Endothelial cell of umbilical vein (primary cell): ENCODE results near the gene CEP104. TPM values are rescaled to one million over a fixed set of nuclear protein-coding genes. Genes with fewer than 3 reads are reported as not detected.

ENCODE experiments used
- BruUV-seq: library from RNA; stranded (reverse); fragments of 400-500 nt; replicated peaks from 2 replicates; lab custom pipeline; 2021; lab: Mats Ljungman, UMichigan
- CTCF ChIA-PET: fragments of 300-600, 350-600 bp; sonication (Branson Sonifier 250); formaldehyde crosslinking; loops from one replicate; lab custom pipeline; 2021; ENCODE audit warnings: antibody characterized with exemption, inconsistent platforms; lab: Charles Lee
- POLR2A ChIA-PET: fragments of 300-600, 350-600 bp; sonication (Branson Sonifier 250); formaldehyde crosslinking; loops from one replicate; lab custom pipeline; 2021; ENCODE audit warnings: antibody characterized with exemption, inconsistent platforms; lab: Charles Lee
- DNase-seq: peaks from one replicate; pipeline ENCODE4 v3.0.0-alpha.2; 2011; ENCODE audit warnings: low read depth, low spot score
- FAIRE-seq: peaks from 2 replicates; lab custom pipeline; 2011; peaks lifted over from hg19 to GRCh38; lab: Jason Lieb, UNC
- H2AFZ ChIP-seq: 2 replicates; pipeline ENCODE4 v1.6.0; 2012; ENCODE audit warnings: low read depth, low read length, control low read depth, inconsistent platforms
- H3K27ac ChIP-seq: 2 replicates; pipeline ENCODE4 v1.5.1; 2011; ENCODE audit warnings: low read depth, mild to moderate bottlenecking, control low read depth, low read length, moderate library complexity; ENCODE audit not compliant: insufficient read depth
- H3K27me3 ChIP-seq, 2 experiments: 2 replicates each; pipeline versions ENCODE4 v1.6.0 to v1.6.1; 2011; ENCODE audit warnings: low read length in 2 of 2, mixed read lengths in 1 of 2; ENCODE audit not compliant: control insufficient read depth in 2 of 2, insufficient read depth in 2 of 2
- H3K36me3 ChIP-seq, 2 experiments: 2 replicates in 1 of 2; 3 replicates in 1 of 2; pipeline ENCODE4 v1.5.1; 2011; ENCODE audit warnings: low read length in 2 of 2, mild to moderate bottlenecking in 1 of 2, moderate library complexity in 1 of 2; ENCODE audit not compliant: control insufficient read depth in 2 of 2, insufficient read depth in 2 of 2; ENCODE audit errors: extremely low read depth in 1 of 2
- H3K4me1 ChIP-seq: 3 replicates; pipeline ENCODE4 v1.5.1; 2011; ENCODE audit warnings: mild to moderate bottlenecking, low read length; ENCODE audit not compliant: control insufficient read depth, insufficient read depth; ENCODE audit errors: extremely low read depth
- H3K4me2 ChIP-seq: 2 replicates; pipeline ENCODE4 v1.6.1; 2011; ENCODE audit warnings: low read length, control low read depth, mixed read lengths; ENCODE audit not compliant: insufficient read depth
- H3K4me3 ChIP-seq, 3 experiments: fragments of 200-600 bp in 1 of 3; sonication (generic), shearing (Covaris generic) in 1 of 3; replicated peaks in 1 of 3; 2 replicates each; pipeline ENCODE4 v1.5.1; 2011 to 2016; ENCODE audit warnings: control low read depth in 3 of 3, low read length in 3 of 3, mild to moderate bottlenecking in 2 of 3, inconsistent platforms in 1 of 3, low read depth in 1 of 3, moderate library complexity in 1 of 3; ENCODE audit not compliant: insufficient read depth in 1 of 3
- H3K79me2 ChIP-seq: 2 replicates; pipeline ENCODE4 v1.6.0; 2012; ENCODE audit warnings: low read length, inconsistent platforms; ENCODE audit not compliant: control insufficient read depth, insufficient read depth
- H3K9ac ChIP-seq: replicated peaks from 2 replicates; pipeline ENCODE3; 2011; ENCODE audit warnings: low read length, control low read depth; ENCODE audit not compliant: insufficient read depth; ENCODE audit errors: extremely low read depth
- H3K9me1 ChIP-seq: replicated peaks from 3 replicates; pipeline ENCODE4 v1.6.0; 2011; ENCODE audit warnings: mild to moderate bottlenecking, low read length; ENCODE audit not compliant: control insufficient read depth, insufficient read depth; ENCODE audit errors: extremely low read depth
- H3K9me3 ChIP-seq: replicated peaks from 2 replicates; pipeline ENCODE4 v1.5.1; 2012; ENCODE audit warnings: low read length, inconsistent platforms; ENCODE audit not compliant: control insufficient read depth, insufficient read depth
- H4K20me1 ChIP-seq: replicated peaks from 2 replicates; pipeline ENCODE3; 2011; ENCODE audit warnings: mild to moderate bottlenecking, low read length; ENCODE audit not compliant: control insufficient read depth, insufficient read depth; ENCODE audit errors: extremely low read depth
- EZH2 ChIP-seq: IDR thresholded peaks from 2 replicates; pipeline ENCODE4 v1.6.1; 2012; ENCODE audit warnings: borderline replicate concordance, low read depth, mild to moderate bottlenecking, moderate library complexity, low read length, inconsistent platforms; ENCODE audit not compliant: severe bottlenecking
- FOS ChIP-seq: IDR thresholded peaks from 2 replicates; pipeline ENCODE4 v1.6.1; 2011; ENCODE audit warnings: mild to moderate bottlenecking, low read length, moderate library complexity, borderline replicate concordance; ENCODE audit not compliant: insufficient read depth
- MYC ChIP-seq: IDR thresholded peaks from one replicate; pipeline ENCODE4 v1.6.1; 2011; ENCODE audit warnings: mild to moderate bottlenecking, low read depth, low read length
- POLR2A ChIP-seq: IDR thresholded peaks from 2 replicates; pipeline ENCODE4 v1.6.1; 2012; ENCODE audit warnings: low read depth, mild to moderate bottlenecking, control low read depth, low read length
- POLR2AphosphoS5 ChIP-seq: IDR thresholded peaks from 2 replicates; pipeline ENCODE4 v1.6.1; 2012; ENCODE audit warnings: low read depth, mild to moderate bottlenecking, control low read depth, low read length, moderate library complexity; ENCODE audit not compliant: insufficient read depth
- dilution Hi-C: fragments of 300-500 bp; cut with MboI; formaldehyde crosslinking; loops from one replicate; pipeline ENCODE4 v1.15.0; 2019; ENCODE audit warnings: low sequenced_read_pairs; ENCODE audit not compliant: extremely low pct_ligation_motif_present
- intact Hi-C: fragments of 100-400 bp; cut with micrococcal nuclease; formaldehyde crosslinking; loops from one replicate; pipeline ENCODE4 v1.10.0; 2022
- polyA plus RNA-seq, 4 experiments: library from polyadenylated mRNA; depleted of rRNA in 3 of 4; stranded (reverse) in 3 of 4; unstranded in 1 of 4; fragments of >200 nt; gene quantifications; 2 replicates each; pipeline versions ENCODE4 v1.2.1 to v1.2.3, GENCODE V29; 2011 to 2012; ENCODE audit warnings: missing spikeins in 1 of 4
- total RNA-seq: library from RNA; stranded (reverse); gene quantifications from 2 replicates; pipeline ENCODE4 v1.2.3, GENCODE V29; 2021
- TF ChIP-seq, protein P1 (sequence below): IDR thresholded peaks from 2 replicates; pipeline ENCODE4 v1.6.1; 2011; ENCODE audit not compliant: insufficient read depth, insufficient read length
- TF ChIP-seq, protein P2 (sequence below), 2 donors: IDR thresholded peaks; 1 replicate in 1 of 2; 2 replicates in 1 of 2; pipeline ENCODE4 v1.5.1; 2011; ENCODE audit warnings: low read length in 2 of 2, mild to moderate bottlenecking in 2 of 2, moderate library complexity in 2 of 2, control low read depth in 1 of 2, inconsistent platforms in 1 of 2, low read depth in 1 of 2; ENCODE audit not compliant: insufficient read depth in 1 of 2; ENCODE audit errors: extremely low read depth in 1 of 2

Gene CEP104
- total and polyA plus RNA-seq, 2 donors (not counting 3 experiments of a cell fraction or from before 2014, with no cell fraction given), result 12.4 to 43.0 TPM

DNA sequence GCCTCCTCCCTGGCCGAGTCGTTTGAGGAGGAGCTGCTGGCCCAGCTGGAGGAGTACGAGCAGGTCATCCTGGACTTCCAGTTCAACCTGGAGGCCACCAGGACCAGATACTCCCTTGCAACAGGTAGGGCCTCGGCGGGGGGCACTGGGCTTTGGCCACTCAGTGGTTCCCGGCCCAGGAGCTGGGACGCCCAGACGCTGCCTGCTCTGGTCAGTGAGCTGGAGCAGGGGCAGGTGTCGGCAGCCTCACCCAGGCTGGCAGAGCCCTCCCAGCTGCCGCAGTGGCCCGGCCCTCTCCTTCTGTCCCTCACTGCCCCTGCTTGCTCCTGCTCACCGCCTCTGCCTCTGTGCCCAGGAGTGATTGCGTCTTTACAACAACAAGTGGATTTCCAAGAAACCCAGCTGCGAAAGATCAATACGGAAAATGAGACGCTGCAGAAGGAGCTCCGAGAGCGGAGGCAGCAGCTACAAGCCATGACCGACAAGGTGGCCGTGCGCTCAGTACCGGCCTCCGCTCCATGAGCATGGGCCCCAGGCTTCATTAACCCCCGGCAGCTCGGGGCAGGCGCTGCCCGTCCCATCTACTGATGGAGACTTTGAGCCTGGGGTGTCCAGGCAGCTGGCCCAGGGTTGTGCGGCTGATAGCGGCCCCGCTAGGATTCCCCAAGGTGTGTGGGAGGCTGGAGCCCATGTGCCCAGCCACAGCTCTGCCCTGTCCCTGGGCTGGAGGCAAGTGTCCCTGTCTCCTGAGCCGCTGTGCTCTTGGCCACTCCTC is 93.5 kb downstream of the CEP104 start:
- Histone ChIP-seq H3K4me2 (no peak overlapping the region), H3K4me1 (no peaks in the 10 kb centered on the region), H3K27ac (no peak overlapping the region), H3K9me3 (no peaks in the 10 kb centered on the region), H4K20me1 (no peaks in the 10 kb centered on the region), H3K9me1 (no peaks in the 10 kb centered on the region), H3K27me3 (peaks cover 0 to 4% of the 10 kb centered on the region in 2 experiments), H2AFZ (no peak overlapping the region), H3K36me3 (no peaks in the 10 kb centered on the region), H3K79me2 (no peaks in the 10 kb centered on the region), H3K4me3 (no peak overlapping the region), H3K9ac (no peak overlapping the region)
- no peak for DNase-seq
- intact Hi-C loops, result no loop called here
- ChIA-PET POLR2A (no interaction called here), CTCF (interaction anchor here (0.7 kb wide), 1 partner anchor 39 kb away, joined by 4 read pairs; no protein-coding TSS in a partner anchor)
- FAIRE-seq, result no peak
- BruUV-seq, result no TSS peak
- TF ChIP-seq POLR2A (no peak), MYC (no peak), POLR2AphosphoS5 (no peak), FOS (no peak), EZH2 (no peak)
- TF ChIP-seq, protein P1, sequence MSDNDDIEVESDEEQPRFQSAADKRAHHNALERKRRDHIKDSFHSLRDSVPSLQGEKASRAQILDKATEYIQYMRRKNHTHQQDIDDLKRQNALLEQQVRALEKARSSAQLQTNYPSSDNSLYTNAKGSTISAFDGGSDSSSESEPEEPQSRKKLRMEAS, result no peak
- TF ChIP-seq, protein P2, sequence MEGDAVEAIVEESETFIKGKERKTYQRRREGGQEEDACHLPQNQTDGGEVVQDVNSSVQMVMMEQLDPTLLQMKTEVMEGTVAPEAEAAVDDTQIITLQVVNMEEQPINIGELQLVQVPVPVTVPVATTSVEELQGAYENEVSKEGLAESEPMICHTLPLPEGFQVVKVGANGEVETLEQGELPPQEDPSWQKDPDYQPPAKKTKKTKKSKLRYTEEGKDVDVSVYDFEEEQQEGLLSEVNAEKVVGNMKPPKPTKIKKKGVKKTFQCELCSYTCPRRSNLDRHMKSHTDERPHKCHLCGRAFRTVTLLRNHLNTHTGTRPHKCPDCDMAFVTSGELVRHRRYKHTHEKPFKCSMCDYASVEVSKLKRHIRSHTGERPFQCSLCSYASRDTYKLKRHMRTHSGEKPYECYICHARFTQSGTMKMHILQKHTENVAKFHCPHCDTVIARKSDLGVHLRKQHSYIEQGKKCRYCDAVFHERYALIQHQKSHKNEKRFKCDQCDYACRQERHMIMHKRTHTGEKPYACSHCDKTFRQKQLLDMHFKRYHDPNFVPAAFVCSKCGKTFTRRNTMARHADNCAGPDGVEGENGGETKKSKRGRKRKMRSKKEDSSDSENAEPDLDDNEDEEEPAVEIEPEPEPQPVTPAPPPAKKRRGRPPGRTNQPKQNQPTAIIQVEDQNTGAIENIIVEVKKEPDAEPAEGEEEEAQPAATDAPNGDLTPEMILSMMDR (IDR thresholded peaks at IDR 0.05; ENCODE audit: extremely low read depth in 1 of 2, insufficient read depth in 1 of 2, low read depth in 1 of 2, low read length in 2 of 2), result no peak
- dilution Hi-C loops, result no loop called here
